ENCODE measurements around the gene HSPA1L.

- TF ChIP-seq ZNF768 (tag by site-specific recombination; IDR thresholded peaks at IDR 0.05) = no peak
- no peak for TF ChIP-seq CTCF (tag by site-specific recombination; IDR thresholded peaks at IDR 0.05)
- TF ChIP-seq ZNF292 (tag by site-specific recombination; IDR thresholded peaks at IDR 0.05; ENCODE audit: borderline replicate concordance, low read depth) = no peak
- TF ChIP-seq ZNF510 (tag by site-specific recombination; IDR thresholded peaks at IDR 0.05; ENCODE audit: insufficient replicate concordance) = no peak
- TF ChIP-seq KLF17 (tag by site-specific recombination; IDR thresholded peaks at IDR 0.05) = no peak
- no peak for TF ChIP-seq ZNF311 (tag by site-specific recombination; IDR thresholded peaks at IDR 0.05; ENCODE audit: borderline replicate concordance)
- TF ChIP-seq ZEB2 (tag by site-specific recombination; IDR thresholded peaks at IDR 0.05) = no peak
- no peak for TF ChIP-seq BCL11A (tag by site-specific recombination; IDR thresholded peaks at IDR 0.05; ENCODE audit: low read depth)
- no peak for TF ChIP-seq SP2 (tag by site-specific recombination; IDR thresholded peaks at IDR 0.05)
- no peak for TF ChIP-seq ZNF335 (tag by site-specific recombination; conservative IDR thresholded peaks at IDR 0.05)
- TF ChIP-seq ZNF324 (tag by site-specific recombination; IDR thresholded peaks at IDR 0.05) = no peak
Observed at GRCh38 chr6:31847276-31847978, 32.3 kb upstream of the HSPA1L start.

All from HEK293 (cell line).